Stimulated activated CD8-positive, alpha-beta memory T cell treated with anti-CD3 and anti-CD28 coated beads, Interleukin-2, amount 100 ng/mL, for 1 hour (primary cell): Measurements from ENCODE around the gene LZTR1.

ENCODE experiments used
- DNase-seq, 2 donors: peaks; one replicate each; pipeline ENCODE4 v3.0.0-alpha.2; 2020; ENCODE audit warnings: low read depth in 2 of 2

Gene LZTR1

GRCh38 chr22:21015466-21016006 is 33.4 kb downstream of the LZTR1 start:
- DNase-seq: no peak

- DNase-seq: no peak
These were observed 34.7 kb downstream of the LZTR1 start for GRCh38 chr22:21016644-21017420.

- no peak for DNase-seq
These were observed 36.2 kb downstream of the LZTR1 start for GRCh38 chr22:21018314-21018713.

- DNase-seq: no peak
These were observed 38.8 kb downstream of the LZTR1 start for GRCh38 chr22:21020802-21021429.

- DNase-seq: no peak
These were observed 40.4 kb downstream of the LZTR1 start for GRCh38 chr22:21022507-21022906.

GRCh38 chr22:21022955-21023614 is 41.0 kb downstream of the LZTR1 start:
- no peak for DNase-seq

- DNase-seq: no peak
These were observed 43.2 kb downstream of the LZTR1 start for GRCh38 chr22:21025266-21025665.

GRCh38 chr22:21025763-21026755 is 44.0 kb downstream of the LZTR1 start:
- DNase-seq: no peak

GRCh38 chr22:21026783-21027692 is 44.9 kb downstream of the LZTR1 start:
- no peak for DNase-seq

- DNase-seq: no peak
These were observed 46.5 kb downstream of the LZTR1 start for GRCh38 chr22:21028277-21029251.

- no peak for DNase-seq
These were observed 47.5 kb downstream of the LZTR1 start for GRCh38 chr22:21029486-21030025.

GRCh38 chr22:21030032-21030431 is 47.9 kb downstream of the LZTR1 start:
- DNase-seq: no peak

GRCh38 chr22:21030621-21031544 is 48.8 kb downstream of the LZTR1 start:
- DNase-seq: no peak

- DNase-seq: no peak
These were observed 49.5 kb downstream of the LZTR1 start for GRCh38 chr22:21031545-21032036.

GRCh38 chr22:21032037-21032867 is 50.2 kb downstream of the LZTR1 start, which contains the start of gene SLC7A4:
SLC7A4 (minus strand) TSS chr22:21032561; CDS start chr22:21031812, 749 bp downstream.
- no peak for DNase-seq

- DNase-seq: no peak
These were observed 51.0 kb downstream of the LZTR1 start for GRCh38 chr22:21032868-21033688.
